ENCODE measurements around the gene PANK1. TPM values are rescaled to one million over a fixed set of nuclear protein-coding genes. Genes with fewer than 3 reads are reported as not detected.

Gene PANK1
- total and polyA plus RNA-seq, 2 experiments from 2014 or later, result 21.6 to 55.5 TPM

- no peak overlapping the region for H3K27ac ChIP-seq
- H3K36me3 ChIP-seq (replicated peaks; ENCODE audit: insufficient read depth, low read depth), result no peaks in the 10 kb centered on the region
- no peak overlapping the region for H3K4me2 ChIP-seq
- no peaks in the 10 kb centered on the region for H3K79me2 ChIP-seq
- no peak overlapping the region for H3K4me3 ChIP-seq
- H4K20me1 ChIP-seq (ENCODE audit: insufficient read depth, poor library complexity, severe bottlenecking), result no peaks in the 10 kb centered on the region
- H3K9me2 ChIP-seq (replicated peaks; ENCODE audit: insufficient read depth), result no peaks in the 10 kb centered on the region
- TF ChIP-seq CTCF (IDR thresholded peaks at IDR 0.05; ENCODE audit: poor library complexity) (no peak), EZH2 (IDR thresholded peaks at IDR 0.05; ENCODE audit: borderline replicate concordance) (no peak), EZH2phosphoT487 (IDR thresholded peaks at IDR 0.05; ENCODE audit: low read depth, severe bottlenecking, unreplicated experiment) (no peak)
- no peaks in the 10 kb centered on the region for H3K4me1 ChIP-seq (ENCODE audit: insufficient read depth)
- DNase-seq (ENCODE audit: low spot score), result no peak
- H3K27me3 ChIP-seq, result no peaks in the 10 kb centered on the region
- H3K9me3 ChIP-seq (ENCODE audit: low read depth), result no peaks in the 10 kb centered on the region
- 91% methylated on average over 4 of the region's 4 CpGs for WGBS (ENCODE audit: low lambda C conversion rate, missing lambda C conversion rate)
- H2AFZ ChIP-seq, result no peak overlapping the region
Observed at GRCh38 chr10:89685936-89686335, 40.9 kb upstream of the PANK1 start.

GRCh38 chr10:89684604-89685003 lies 39.6 kb upstream of the PANK1 start:
- no peak overlapping the region for H3K27ac ChIP-seq
- H3K36me3 ChIP-seq (replicated peaks; ENCODE audit: insufficient read depth, low read depth), result no peaks in the 10 kb centered on the region
- no peak overlapping the region for H2AFZ ChIP-seq
- DNase-seq (ENCODE audit: low spot score), result no peak
- TF ChIP-seq EZH2 (IDR thresholded peaks at IDR 0.05; ENCODE audit: borderline replicate concordance) (no peak), EZH2phosphoT487 (IDR thresholded peaks at IDR 0.05; ENCODE audit: low read depth, severe bottlenecking, unreplicated experiment) (no peak), CTCF (IDR thresholded peaks at IDR 0.05; ENCODE audit: poor library complexity) (no peak)
- H3K9me3 ChIP-seq (ENCODE audit: low read depth), result no peaks in the 10 kb centered on the region
- H3K27me3 ChIP-seq, result no peaks in the 10 kb centered on the region
- no peaks in the 10 kb centered on the region for H3K9me2 ChIP-seq (replicated peaks; ENCODE audit: insufficient read depth)
- H3K4me3 ChIP-seq, result no peak overlapping the region
- H3K4me2 ChIP-seq, result no peak overlapping the region
- no peaks in the 10 kb centered on the region for H3K4me1 ChIP-seq (ENCODE audit: insufficient read depth)
- H3K79me2 ChIP-seq, result no peaks in the 10 kb centered on the region
- H4K20me1 ChIP-seq (ENCODE audit: insufficient read depth, poor library complexity, severe bottlenecking), result no peaks in the 10 kb centered on the region
- 96% methylated on average over 2 of the region's 2 CpGs for WGBS (ENCODE audit: low lambda C conversion rate, missing lambda C conversion rate)

- H3K9me2 ChIP-seq (replicated peaks; ENCODE audit: insufficient read depth), result no peaks in the 10 kb centered on the region
- 80% methylated on average over 5 of the region's 5 CpGs for WGBS (ENCODE audit: low lambda C conversion rate, missing lambda C conversion rate)
- no peaks in the 10 kb centered on the region for H3K9me3 ChIP-seq (ENCODE audit: low read depth)
Observed at GRCh38 chr10:89683883-89684282, 38.8 kb upstream of the PANK1 start.

More at GRCh38 chr10:89683883-89684282, 38.8 kb upstream of the PANK1 start:
- H3K79me2 ChIP-seq, result no peaks in the 10 kb centered on the region
- no peaks in the 10 kb centered on the region for H3K36me3 ChIP-seq (replicated peaks; ENCODE audit: insufficient read depth, low read depth)
- H3K27ac ChIP-seq, result no peak overlapping the region
- no peaks in the 10 kb centered on the region for H3K4me1 ChIP-seq (ENCODE audit: insufficient read depth)
- DNase-seq (ENCODE audit: low spot score), result no peak
- no peak overlapping the region for H3K4me2 ChIP-seq
- no peak overlapping the region for H2AFZ ChIP-seq
- TF ChIP-seq CTCF (IDR thresholded peaks at IDR 0.05; ENCODE audit: poor library complexity) (no peak), EZH2phosphoT487 (IDR thresholded peaks at IDR 0.05; ENCODE audit: low read depth, severe bottlenecking, unreplicated experiment) (no peak), EZH2 (IDR thresholded peaks at IDR 0.05; ENCODE audit: borderline replicate concordance) (no peak)
- H3K27me3 ChIP-seq, result no peaks in the 10 kb centered on the region
- no peaks in the 10 kb centered on the region for H4K20me1 ChIP-seq (ENCODE audit: insufficient read depth, poor library complexity, severe bottlenecking)
- no peak overlapping the region for H3K4me3 ChIP-seq
